Cortex of kidney (tissue), 1 donor: ENCODE data around the gene AUTS2.

Experiments
- DNase-seq: peaks from one replicate; lab custom pipeline; 2025; lab: John Stamatoyannopoulos, UW

Gene AUTS2

DNA sequence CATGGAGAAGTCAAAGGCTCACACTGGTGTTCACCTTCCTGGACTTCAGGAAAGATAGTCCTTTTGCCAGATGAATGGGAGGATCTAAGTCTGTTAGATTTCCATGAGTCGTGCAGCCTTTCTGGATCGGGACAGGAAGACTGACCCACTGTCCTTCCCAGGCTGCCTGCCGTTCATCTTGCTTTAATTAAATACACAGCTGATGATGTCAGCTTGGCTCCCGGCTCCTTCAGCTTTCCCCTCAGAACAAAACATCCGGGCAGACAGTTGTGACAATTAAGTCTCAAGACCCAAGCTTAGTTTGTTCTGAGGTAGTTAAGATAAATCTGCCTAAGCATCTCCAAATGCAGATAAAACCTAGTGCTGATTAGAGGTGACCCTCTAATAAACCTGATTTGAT lies 58.6 kb downstream of the AUTS2 start:
- DNase-seq = no peak

- DNase-seq = no peak
Measured at GRCh38 chr7:69657331-69657730, 59.1 kb downstream of the AUTS2 start.

GRCh38 chr7:69657985-69658384 lies 59.7 kb downstream of the AUTS2 start:
- DNase-seq = no peak

DNA sequence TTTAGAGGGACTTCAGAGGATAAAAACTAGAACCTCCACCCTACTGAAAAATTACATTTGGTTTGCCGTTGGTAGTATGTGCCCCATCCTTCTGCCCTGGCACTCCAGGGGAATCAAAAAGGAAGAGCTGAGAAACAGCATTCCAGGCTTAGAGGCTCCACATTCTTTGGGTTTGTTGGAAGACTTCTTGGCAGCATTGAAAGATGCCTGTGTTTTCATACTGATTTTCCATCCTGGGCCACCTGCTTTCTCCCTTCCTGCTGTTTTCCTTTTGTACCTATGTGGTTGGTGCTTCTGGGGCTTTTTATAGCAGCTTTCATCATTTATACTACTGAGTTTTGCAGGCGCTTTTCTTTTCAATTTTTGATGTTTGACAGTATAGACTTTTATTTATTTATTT lies 61.7 kb downstream of the AUTS2 start:
- no peak for DNase-seq

DNA sequence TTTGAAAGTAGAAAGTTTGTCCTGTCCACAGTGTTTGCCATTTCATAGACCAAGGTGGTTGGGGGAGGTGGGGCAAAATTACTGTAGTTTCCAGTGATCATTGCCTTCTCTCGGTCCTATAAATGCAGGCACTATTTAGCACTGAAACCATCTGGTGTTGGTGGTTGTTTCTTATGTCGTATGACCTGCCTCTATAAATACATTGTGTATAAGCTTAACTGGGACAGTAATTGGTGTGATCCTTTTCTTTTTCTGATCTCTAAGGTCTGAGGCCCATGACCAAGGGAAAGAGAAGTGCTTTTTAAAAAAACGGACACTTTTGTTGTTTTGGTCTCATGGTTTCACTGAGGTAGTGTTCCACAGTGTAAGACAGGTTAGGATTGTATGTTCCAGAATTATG lies 63.1 kb downstream of the AUTS2 start:
- DNase-seq = no peak

- DNase-seq = no peak
Measured at GRCh38 chr7:69663911-69664832, 65.9 kb downstream of the AUTS2 start.

GRCh38 chr7:69665369-69665768 lies 67.1 kb downstream of the AUTS2 start:
- DNase-seq = no peak

GRCh38 chr7:69668339-69668870 lies 70.1 kb downstream of the AUTS2 start:
- no peak for DNase-seq

- DNase-seq = no peak
Measured at GRCh38 chr7:69670701-69671100, 72.4 kb downstream of the AUTS2 start.

- DNase-seq = no peak
Measured at GRCh38 chr7:69673074-69673473, 74.8 kb downstream of the AUTS2 start.

- no peak for DNase-seq
Measured at GRCh38 chr7:69674701-69675182, 76.5 kb downstream of the AUTS2 start.

DNA sequence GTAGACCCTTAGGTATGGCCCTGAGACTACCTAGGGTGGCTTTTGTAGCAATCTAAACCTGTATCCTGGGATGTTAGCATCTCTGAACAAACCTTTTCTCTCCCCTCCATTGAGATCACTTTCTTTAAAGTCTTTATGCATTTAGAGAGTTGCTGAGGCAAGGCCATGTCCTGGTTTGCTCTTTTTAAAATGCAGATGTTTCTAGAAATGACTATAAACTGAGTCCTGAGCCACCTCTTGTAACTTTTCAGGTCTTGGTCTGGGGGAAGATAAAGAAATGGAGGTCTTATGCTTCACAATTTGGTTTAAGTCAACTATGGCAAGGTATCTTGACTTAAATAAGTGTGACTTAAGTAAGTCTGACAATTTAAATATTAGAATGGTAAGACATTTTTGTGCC lies 78.0 kb downstream of the AUTS2 start:
- no peak for DNase-seq

DNA sequence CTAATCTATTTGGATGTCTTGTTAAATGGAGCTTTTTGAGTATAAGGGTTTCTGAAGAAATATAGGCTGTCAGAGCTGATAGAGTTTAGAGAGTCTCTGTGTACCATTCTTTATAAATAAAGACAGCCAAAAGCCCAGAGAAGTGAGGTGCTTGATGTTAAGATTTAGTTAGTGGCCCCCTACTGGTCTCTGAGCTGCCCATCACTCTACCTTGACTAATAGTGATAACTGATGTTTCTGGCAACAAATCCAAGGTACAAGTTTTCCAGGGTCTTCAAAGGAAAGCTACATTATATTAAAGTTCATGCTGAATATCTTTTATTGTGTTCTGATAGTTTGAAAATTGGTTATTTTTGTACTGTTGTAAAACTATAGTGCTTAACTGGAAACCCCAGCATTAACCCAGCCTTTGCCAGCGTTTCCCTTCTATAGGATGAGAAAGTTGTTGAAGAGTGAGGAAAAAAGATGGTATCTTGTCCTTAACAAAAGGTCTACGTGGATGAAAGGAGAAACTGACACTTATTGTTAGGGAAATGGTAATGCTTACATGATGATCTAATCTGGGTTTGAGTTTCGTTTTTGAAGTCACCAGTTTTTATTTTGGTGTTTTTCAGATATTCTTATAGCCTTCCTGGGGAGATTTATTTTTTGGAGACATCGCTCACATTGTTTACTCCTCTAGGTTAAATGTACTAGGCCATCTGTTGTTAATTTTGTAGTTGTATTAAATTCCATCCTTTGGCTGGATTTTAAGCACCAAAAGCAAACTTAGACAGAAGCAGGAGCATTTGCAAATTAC lies 79.0 kb downstream of the AUTS2 start:
- DNase-seq = no peak

- DNase-seq = no peak
Measured at GRCh38 chr7:69677881-69678493, 79.7 kb downstream of the AUTS2 start.

DNA sequence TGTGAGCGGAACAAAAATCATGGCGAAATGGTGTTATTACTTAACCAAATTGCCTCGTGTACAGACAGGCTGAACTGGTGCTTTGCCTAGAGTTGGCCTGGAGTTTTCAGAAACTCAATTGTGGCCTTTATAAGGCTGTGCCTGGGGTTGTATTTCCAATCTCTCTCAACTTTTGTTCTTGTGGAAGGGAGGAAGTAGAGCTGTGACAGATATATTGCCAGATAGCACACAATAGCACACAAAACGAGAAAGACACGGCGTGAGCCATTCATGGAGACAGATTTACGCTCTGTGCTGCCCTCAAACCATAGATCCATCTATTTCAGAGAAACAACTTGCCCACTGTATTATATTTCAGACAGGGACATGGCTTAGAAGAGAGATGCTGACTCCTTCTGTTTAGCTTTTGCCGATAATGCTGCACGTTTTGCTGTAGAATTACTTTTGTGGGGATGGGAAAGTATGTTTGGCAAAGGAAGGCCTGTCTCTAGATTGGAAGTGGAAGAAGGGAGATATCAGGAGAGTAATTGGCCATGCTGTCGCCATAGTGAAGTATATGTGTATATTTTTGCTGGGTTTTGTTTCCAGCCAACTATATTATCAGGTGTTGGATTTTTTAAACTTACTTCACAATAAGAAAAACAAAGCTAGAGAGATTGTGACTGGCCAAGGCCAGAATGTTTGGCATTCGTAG lies 80.4 kb downstream of the AUTS2 start:
- no peak for DNase-seq

DNA sequence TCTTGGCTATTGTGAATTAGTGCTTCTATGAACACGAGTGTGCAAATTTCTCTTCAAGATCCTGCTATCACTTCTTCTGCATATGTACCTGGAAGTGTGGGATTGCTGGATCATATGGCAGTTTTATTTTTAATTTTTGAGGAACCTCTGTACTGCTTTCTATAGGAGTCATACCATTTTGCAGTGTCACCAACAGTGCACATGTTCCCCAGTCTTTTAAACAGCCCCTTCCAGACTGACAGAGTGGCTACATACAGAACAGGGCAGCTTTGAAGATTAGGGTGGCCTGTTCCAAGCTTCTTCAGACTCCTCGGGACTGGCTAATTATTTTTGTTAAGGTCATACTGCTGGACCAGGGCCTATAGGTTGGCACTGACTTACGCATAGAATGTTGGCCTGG lies 82.9 kb downstream of the AUTS2 start:
- DNase-seq = no peak

DNA sequence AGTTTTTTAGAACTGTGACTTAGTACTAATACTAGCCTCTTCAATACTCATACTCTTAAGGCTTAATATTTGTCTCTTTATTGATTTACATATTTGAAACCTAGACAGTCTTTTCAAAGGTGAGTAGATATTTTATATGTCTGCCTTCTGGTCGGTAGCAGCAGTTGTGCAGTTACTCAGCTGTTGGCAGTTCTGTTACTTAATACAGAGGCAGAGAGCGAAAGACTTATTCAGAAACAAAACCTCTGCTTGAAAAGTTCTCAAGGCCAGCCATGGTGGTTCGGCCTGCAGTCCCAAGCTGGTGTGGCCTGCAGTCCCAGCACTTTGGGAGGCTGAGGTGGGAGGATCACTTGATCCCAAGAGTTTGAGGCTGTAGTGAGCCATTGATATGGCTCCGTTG lies 84.2 kb downstream of the AUTS2 start:
- DNase-seq = no peak

DNA sequence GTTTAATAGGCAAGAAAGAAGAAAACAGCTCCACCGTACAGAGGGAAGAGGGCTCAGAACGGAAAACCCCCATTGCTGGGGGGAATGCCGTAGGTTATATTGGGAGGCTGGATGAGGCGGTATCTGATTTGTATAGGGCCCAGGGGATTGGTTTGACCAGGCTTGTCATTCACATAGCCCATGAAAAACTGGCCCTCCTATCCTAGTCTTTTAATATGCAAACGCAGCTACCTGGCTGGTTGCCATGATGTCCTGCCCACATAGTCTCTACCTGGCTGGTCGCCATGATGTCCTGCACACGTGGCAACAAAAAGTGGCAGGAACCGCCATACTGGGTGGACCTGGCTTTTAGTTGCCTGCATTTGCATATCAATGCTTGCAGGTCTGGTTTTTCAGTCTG lies 84.7 kb downstream of the AUTS2 start:
- DNase-seq = no peak

DNA sequence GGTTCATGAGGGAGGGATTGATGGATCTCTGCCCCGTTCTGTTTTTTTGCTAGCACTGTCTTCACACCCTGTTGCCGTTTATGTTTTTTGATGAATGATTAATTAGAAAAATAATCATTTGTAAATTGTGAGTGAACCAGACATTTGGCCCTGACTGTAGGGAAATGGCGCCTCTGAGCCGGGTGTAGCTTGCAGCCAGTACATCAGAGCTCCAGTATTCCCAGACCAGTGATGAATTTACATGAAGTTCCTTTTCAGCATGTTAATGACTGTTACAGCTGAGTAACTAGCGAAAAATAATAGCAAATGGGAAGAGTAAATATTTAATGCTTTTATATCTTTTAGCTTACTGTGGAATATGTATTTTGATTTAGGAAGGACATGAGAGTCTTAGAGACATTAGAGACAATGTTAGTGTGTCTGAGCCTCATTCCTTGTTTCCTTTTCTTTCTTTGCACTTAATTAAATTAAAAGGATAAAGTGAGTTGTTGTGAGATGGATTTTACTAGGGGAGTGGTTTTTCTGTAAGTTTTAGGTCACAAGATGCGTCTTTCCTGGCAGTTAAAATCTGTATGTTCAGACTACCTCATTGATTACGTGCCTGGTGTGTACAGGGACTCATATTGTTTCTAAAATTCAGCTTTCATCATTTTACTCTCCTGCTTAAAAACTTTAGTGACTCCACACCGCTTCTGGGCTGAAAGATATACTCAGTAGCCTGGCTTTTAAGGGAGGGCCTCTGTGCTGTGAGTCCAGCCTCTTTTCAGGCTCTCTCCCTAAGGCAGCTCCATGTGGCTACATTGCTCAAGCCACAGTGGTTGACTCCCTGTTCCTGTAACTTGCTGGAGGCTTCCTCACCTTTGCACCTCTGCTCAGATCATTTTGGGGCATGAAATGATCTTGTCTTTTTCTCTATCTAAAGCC lies 86.4 kb downstream of the AUTS2 start:
- DNase-seq = no peak

DNA sequence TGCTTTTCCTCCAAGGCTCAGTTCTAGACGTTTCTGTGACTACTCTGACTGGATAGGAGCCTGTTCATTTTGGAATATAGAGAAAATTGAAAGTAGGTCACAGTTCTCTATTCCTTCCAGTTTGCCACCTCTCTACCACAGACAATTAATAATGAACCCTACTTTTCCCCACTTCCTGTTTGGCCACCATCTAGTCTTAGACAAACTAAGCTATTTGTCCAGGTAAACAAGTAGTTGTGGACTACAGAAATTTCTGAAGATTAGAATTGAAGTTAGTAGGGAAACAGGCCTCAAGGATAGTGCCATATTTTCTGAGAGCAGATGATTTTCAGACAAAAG lies 87.0 kb downstream of the AUTS2 start:
- DNase-seq = no peak

GRCh38 chr7:69686366-69686765 lies 88.1 kb downstream of the AUTS2 start:
- no peak for DNase-seq
